A549 treated with dexamethasone at 1 μM for 4 hours (cell line): ENCODE results near the gene LPXN. TPM values are rescaled to one million over a fixed set of nuclear protein-coding genes. Genes with fewer than 3 reads are reported as not detected.

Experiments used
- total RNA-seq: library from RNA; stranded (reverse); fragments of 200-300 nt; extraction: Qiagen RNA extraction; gene quantifications from 5 replicates; pipeline ENCODE4 v1.2.3, GENCODE V29; 2022

Gene LPXN
- 2.0 to 2.5 TPM (median 2.2 TPM) in 5 replicates for total RNA-seq

DNA sequence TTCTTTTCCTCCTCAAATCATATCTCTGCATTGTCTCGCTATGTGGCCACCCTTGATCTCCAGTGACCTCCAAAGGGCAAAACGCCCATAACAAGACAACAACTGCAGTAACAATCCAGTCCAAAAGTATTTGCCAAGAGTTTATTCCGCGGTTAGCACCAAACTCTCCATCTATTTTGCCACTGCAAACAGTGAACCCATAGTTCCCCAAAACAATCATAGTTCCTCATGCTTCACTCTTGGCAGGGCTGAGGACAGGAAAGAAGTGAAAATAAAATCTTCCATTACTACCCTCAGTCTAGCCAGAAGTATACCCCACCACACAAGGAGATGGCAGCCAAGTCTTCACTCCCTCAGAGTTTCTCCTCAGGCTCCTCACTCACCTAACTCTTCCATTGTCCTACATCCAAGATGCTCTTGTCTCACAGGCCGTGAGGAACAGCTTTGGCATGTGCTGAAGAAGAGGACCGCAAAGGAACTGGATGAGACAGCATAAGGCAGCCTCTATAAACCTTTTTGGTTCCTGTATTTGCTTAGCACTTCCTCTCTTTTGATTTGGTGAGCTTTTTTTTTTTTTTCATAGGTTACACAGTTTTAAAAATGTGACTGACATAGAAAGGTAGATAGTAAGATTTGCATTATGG lies at the start of gene LPXN:
LPXN (minus strand) TSS at position 480 of the 644 bp plus-strand sequence; CDS start at position 396, 84 bp downstream.

DNA sequence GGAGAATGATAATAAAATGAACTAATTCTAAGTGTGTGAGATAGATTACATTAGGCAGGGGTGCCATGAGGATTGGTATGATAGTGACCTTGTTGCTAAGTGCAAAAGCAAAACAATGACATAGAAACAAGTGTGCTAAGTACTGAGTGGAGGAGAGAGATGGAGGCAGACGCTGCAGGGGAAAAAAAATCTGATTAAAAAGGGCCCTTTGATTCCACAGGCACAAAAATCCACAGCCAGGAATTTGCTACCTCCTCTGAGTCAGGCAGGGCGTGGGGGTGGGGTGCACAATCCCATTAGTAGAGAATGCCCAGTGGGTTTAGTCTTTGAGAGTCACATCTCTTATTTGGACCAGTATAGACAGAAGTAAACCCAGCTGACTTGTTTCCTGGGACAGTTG lies 46.7 kb upstream of the LPXN start, which contains the start of gene CNTF:
CNTF (plus strand) TSS at position 322 of the 400 bp plus-strand sequence. CDS start 88 bp downstream, outside the sequence.

DNA sequence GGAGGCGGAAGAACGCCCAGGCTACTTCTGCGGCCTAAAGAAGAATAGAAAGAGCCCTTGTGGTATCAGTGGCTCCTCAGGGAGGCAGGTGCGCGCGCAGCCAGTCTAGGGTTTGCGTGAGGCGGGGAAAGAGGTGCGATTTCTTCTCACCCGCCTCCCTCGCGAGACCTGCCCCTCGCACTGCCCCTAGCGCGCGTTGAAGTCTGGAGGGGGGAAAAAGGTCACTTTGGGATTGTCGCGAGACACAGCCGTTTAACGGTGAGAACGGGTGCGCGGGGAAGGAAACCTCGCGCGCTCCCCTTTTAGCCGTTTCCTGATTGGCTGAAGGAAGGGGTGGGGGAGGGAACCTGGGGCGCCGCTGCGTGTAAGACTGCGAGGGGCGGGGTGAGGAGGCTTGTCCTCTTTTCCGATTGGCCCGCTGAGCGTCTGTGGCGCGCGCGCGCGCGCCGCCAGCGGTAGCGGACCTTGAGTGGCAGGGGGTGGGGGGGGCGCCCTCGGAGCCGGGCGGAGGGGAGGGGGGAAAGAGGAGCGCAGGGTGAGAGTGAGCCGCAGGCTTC lies 3.1 kb upstream of the LPXN start, which contains the start of gene ZFP91:
ZFP91 (plus strand) TSS at position 429 of the 557 bp plus-strand sequence. CDS start 219 bp downstream, outside the sequence.

GRCh38 chr11:58508005-58508404 lies 67.7 kb downstream of the LPXN start, which contains the start of gene OR5B21:
TSS of gene OR5B21 (minus strand) at chr11:58508105. CDS start at chr11:58508105, 0 bp downstream.

Other genes starting within 250 kb of the LPXN start
- not detected in 5 replicates for gene OR5B17, start 216.8 kb downstream of the LPXN start, total RNA-seq
- not detected in 5 replicates for gene OR5B3, start 169.0 kb downstream of the LPXN start, total RNA-seq
- not detected in 5 replicates for gene OR5B2, start 147.7 kb downstream of the LPXN start, total RNA-seq
- not detected in 5 replicates for gene OR5B12, start 133.6 kb downstream of the LPXN start, total RNA-seq
- not detected in 5 replicates for gene OR5B21, start 67.8 kb downstream of the LPXN start, total RNA-seq
- gene ZFP91, start 3.2 kb upstream of the LPXN start, total RNA-seq = 36.8 to 49.2 TPM (median 44.1 TPM) in 5 replicates
- gene CNTF, start 46.8 kb upstream of the LPXN start, total RNA-seq = 1.2 to 1.7 TPM (median 1.3 TPM) in 5 replicates
- gene GLYAT, start 156.1 kb upstream of the LPXN start, total RNA-seq = not detected in 5 replicates